Measurements from ENCODE around the gene DIDO1. TPM values are rescaled to one million over a fixed set of nuclear protein-coding genes. Genes with fewer than 3 reads are reported as not detected.

Gene DIDO1
- total RNA-seq, 1 experiment from 2014 or later = 85.9 TPM

DNA sequence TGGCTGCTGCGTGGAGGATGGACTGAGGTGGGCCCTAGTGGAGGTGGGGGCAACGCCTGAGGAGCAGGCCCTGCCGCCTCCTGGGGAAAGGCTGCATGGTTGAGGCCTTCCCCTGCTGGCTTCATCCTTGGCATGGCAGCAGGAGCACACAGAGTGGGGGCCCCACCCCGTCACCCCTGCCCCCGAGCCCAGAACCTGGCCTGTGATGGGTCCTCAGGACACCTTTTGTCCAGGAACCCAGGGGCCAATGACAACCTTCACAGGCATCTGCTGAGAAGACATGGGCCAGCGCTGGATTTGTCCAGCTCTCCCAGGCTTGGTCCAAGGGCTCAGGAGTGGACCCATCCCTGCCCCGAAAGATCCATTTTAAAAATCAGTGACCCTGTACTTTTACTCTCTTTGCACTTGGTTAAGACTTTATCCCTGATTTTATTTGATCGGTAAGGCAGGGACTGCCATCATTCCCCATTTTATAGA lies 25.6 kb upstream of the DIDO1 start:
- no peak overlapping the region for H2AFZ ChIP-seq (ENCODE audit: low read length)
- no peak overlapping the region for H4K91ac ChIP-seq (ENCODE audit: insufficient read length, low read depth, low read length)
- no peak overlapping the region for H3K14ac ChIP-seq (ENCODE audit: insufficient read depth, low read length)
- no peak overlapping the region for H3K56ac ChIP-seq (ENCODE audit: insufficient read length, low read depth, low read length)
- H3K18ac ChIP-seq (ENCODE audit: insufficient read length, low read depth, low read length) = no peak overlapping the region
- Mint-ChIP-seq H3K27me3 (ENCODE audit: low read depth) (no peaks in the 10 kb centered on the region; the same call in 1 of the 2 replicates), H3K4me1 (peaks cover 14 to 26% of the 10 kb centered on the region in 2 experiments), H3K27ac (peak overlapping the region in 1 of 3 experiments; percentile 61; a peak in 2 of 7 replicates), H3K36me3 (ENCODE audit: insufficient read depth in 1 of 3, low read depth in 3 of 3) (peaks cover 12 to 39% (median 32%) of the 10 kb centered on the region in 3 experiments; a peak in 6 of 7 replicates), H3K4me3 (peak overlapping the region; percentile 66 to 70), H3K9me3 (no peaks in the 10 kb centered on the region)
- peaks cover 10% of the 10 kb centered on the region for H3K23me2 ChIP-seq (ENCODE audit: insufficient read length, low read depth, low read length, poor library complexity, severe bottlenecking)
- H4K5ac ChIP-seq (ENCODE audit: insufficient read length, low read depth, low read length) = no peak overlapping the region
- no peaks in the 10 kb centered on the region for H3K27me3 ChIP-seq (ENCODE audit: insufficient read depth, low read length)
- no CpG with 5 or more reads among the region's 8 CpGs for WGBS (ENCODE audit: extremely low coverage, insufficient read length, low lambda C conversion rate)
- peaks cover 3% of the 10 kb centered on the region for H3K4me1 ChIP-seq (ENCODE audit: insufficient read depth, low read length)
- H3K79me2 ChIP-seq (ENCODE audit: insufficient read depth, low read length) = no peaks in the 10 kb centered on the region; the same call in 1 of the 2 replicates
- H3K9me3 ChIP-seq (ENCODE audit: control insufficient read depth, low read depth, low read length) = no peaks in the 10 kb centered on the region
- no peak overlapping the region for H3T11ph ChIP-seq (ENCODE audit: low read length)
- no peaks in the 10 kb centered on the region for H3K79me1 ChIP-seq (ENCODE audit: insufficient read depth, low read depth, low read length, poor library complexity, severe bottlenecking)
- H3K27ac ChIP-seq (ENCODE audit: insufficient read length, low read depth, low read length) = no peak overlapping the region
- peak overlapping the region; percentile 65 for H3K4me2 ChIP-seq (ENCODE audit: insufficient read depth, insufficient read length, low read length)
- no peak overlapping the region for H3K9ac ChIP-seq (ENCODE audit: extremely low read depth, insufficient read length, low read length)
- no peak overlapping the region for H2BK15ac ChIP-seq (ENCODE audit: low read depth, low read length)
- no peak overlapping the region for H2AK5ac ChIP-seq (ENCODE audit: insufficient read length, low read length)
- TF ChIP-seq, protein P1, sequence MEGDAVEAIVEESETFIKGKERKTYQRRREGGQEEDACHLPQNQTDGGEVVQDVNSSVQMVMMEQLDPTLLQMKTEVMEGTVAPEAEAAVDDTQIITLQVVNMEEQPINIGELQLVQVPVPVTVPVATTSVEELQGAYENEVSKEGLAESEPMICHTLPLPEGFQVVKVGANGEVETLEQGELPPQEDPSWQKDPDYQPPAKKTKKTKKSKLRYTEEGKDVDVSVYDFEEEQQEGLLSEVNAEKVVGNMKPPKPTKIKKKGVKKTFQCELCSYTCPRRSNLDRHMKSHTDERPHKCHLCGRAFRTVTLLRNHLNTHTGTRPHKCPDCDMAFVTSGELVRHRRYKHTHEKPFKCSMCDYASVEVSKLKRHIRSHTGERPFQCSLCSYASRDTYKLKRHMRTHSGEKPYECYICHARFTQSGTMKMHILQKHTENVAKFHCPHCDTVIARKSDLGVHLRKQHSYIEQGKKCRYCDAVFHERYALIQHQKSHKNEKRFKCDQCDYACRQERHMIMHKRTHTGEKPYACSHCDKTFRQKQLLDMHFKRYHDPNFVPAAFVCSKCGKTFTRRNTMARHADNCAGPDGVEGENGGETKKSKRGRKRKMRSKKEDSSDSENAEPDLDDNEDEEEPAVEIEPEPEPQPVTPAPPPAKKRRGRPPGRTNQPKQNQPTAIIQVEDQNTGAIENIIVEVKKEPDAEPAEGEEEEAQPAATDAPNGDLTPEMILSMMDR (conservative IDR thresholded peaks at IDR 0.05) = no peak
- H3K23ac ChIP-seq (ENCODE audit: insufficient read length, low read depth, low read length) = no peak overlapping the region
- H2BK120ac ChIP-seq (ENCODE audit: low read depth, low read length, poor library complexity, severe bottlenecking) = no peak overlapping the region
- H4K8ac ChIP-seq (replicated peaks; ENCODE audit: insufficient read length, low read depth, low read length) = no peak overlapping the region
- DNase-seq = no peak
- no peak overlapping the region for H2BK12ac ChIP-seq (ENCODE audit: insufficient read length, low read depth, low read length)
- H4K20me1 ChIP-seq (ENCODE audit: control insufficient read depth, insufficient read depth, insufficient read length) = no peaks in the 10 kb centered on the region
- no peak overlapping the region for H2BK5ac ChIP-seq (ENCODE audit: insufficient read length, low read length)
- no peak overlapping the region for H2BK20ac ChIP-seq (ENCODE audit: low read depth, low read length, poor library complexity, severe bottlenecking)
- no peak overlapping the region for H3K4ac ChIP-seq (ENCODE audit: low read depth, low read length)
